Mesenchymal stem cell (in vitro differentiated cells and primary cell): ENCODE data around the gene SH3TC2.
A peak's percentile ranks its signal among the peaks of the same experiment; 100 is the strongest.

ENCODE experiments used
- DNase-seq: peaks from one replicate; pipeline ENCODE4 v3.0.0-alpha.2; 2013
- H2AFZ ChIP-seq: one replicate; pipeline ENCODE4 v1.6.1; 2013; ENCODE audit warnings: low read depth, mild to moderate bottlenecking, control low read depth, inconsistent platforms, low read length, moderate library complexity
- H2AK5ac ChIP-seq: 2 replicates; pipeline ENCODE4 v1.6.1; 2013; ENCODE audit warnings: low read length, moderate library complexity, mild to moderate bottlenecking, inconsistent platforms; ENCODE audit not compliant: severe bottlenecking
- H2BK120ac ChIP-seq: one replicate; pipeline ENCODE4 v1.6.1; 2013; ENCODE audit warnings: low read depth, mild to moderate bottlenecking, inconsistent platforms, low read length, moderate library complexity
- H2BK12ac ChIP-seq, 2 experiments: one replicate each; pipeline ENCODE4 v1.6.1; 2013; ENCODE audit warnings: inconsistent platforms in 2 of 2, low read length in 2 of 2, mild to moderate bottlenecking in 2 of 2, moderate library complexity in 2 of 2, control low read depth in 1 of 2
- H2BK15ac ChIP-seq: one replicate; pipeline ENCODE4 v1.6.1; 2013; ENCODE audit warnings: mild to moderate bottlenecking, low read depth, inconsistent platforms; ENCODE audit not compliant: poor library complexity, severe bottlenecking
- H2BK5ac ChIP-seq: 2 replicates; pipeline ENCODE4 v1.6.1; 2013; ENCODE audit warnings: low read depth, mild to moderate bottlenecking, low read length, control low read depth, inconsistent platforms; ENCODE audit not compliant: poor library complexity, severe bottlenecking
- H3K14ac ChIP-seq, 2 experiments: one replicate each; pipeline ENCODE4 v1.6.1; 2013; ENCODE audit warnings: inconsistent platforms in 2 of 2, low read length in 2 of 2, control low read depth in 1 of 2, mild to moderate bottlenecking in 1 of 2, moderate library complexity in 1 of 2
- H3K18ac ChIP-seq, 2 experiments: one replicate each; pipeline ENCODE4 v1.6.1; 2013; ENCODE audit warnings: inconsistent platforms in 2 of 2, low read length in 2 of 2, control low read depth in 1 of 2, low read depth in 1 of 2, mild to moderate bottlenecking in 1 of 2
- H3K23ac ChIP-seq, 2 experiments: one replicate each; pipeline ENCODE4 v1.6.1; 2013; ENCODE audit warnings: inconsistent platforms in 2 of 2, low read length in 2 of 2, mild to moderate bottlenecking in 2 of 2, moderate library complexity in 2 of 2, control low read depth in 1 of 2
- H3K27ac ChIP-seq: 2 replicates; pipeline ENCODE4 v1.5.1; 2013; ENCODE audit warnings: mild to moderate bottlenecking, moderate library complexity, low read length, control low read depth, inconsistent platforms; ENCODE audit not compliant: poor library complexity, severe bottlenecking
- H3K27me3 ChIP-seq, 2 experiments: 2 replicates each; pipeline versions ENCODE4 v1.6.1 to v1.7.0; 2013; ENCODE audit warnings: low read length in 2 of 2, mild to moderate bottlenecking in 2 of 2, moderate library complexity in 2 of 2, control low read depth in 1 of 2, inconsistent platforms in 1 of 2; ENCODE audit not compliant: control insufficient read depth in 1 of 2, insufficient read depth in 1 of 2
- H3K36me3 ChIP-seq, 2 experiments: 2 replicates each; pipeline versions ENCODE4 v1.6.1 to v1.7.0; 2013; ENCODE audit warnings: low read length in 2 of 2, control low read depth in 1 of 2, inconsistent platforms in 1 of 2, low read depth in 1 of 2, mild to moderate bottlenecking in 1 of 2; ENCODE audit not compliant: insufficient read depth in 2 of 2, control insufficient read depth in 1 of 2
- H3K4ac ChIP-seq, 2 experiments: one replicate each; pipeline ENCODE4 v1.6.1; 2013; ENCODE audit warnings: inconsistent platforms in 2 of 2, low read length in 2 of 2, mild to moderate bottlenecking in 2 of 2, moderate library complexity in 2 of 2, control low read depth in 1 of 2, low read depth in 1 of 2
- H3K4me1 ChIP-seq: 2 replicates; pipeline ENCODE4 v1.6.1; 2013; ENCODE audit warnings: low read depth, low read length, control low read depth; ENCODE audit not compliant: control insufficient read depth, insufficient read depth
- H3K4me2 ChIP-seq: 2 replicates; pipeline ENCODE4 v1.6.1; 2013; ENCODE audit warnings: low read length, mild to moderate bottlenecking, inconsistent platforms; ENCODE audit not compliant: poor library complexity, severe bottlenecking
- H3K4me3 ChIP-seq, 2 experiments: 2 replicates each; pipeline versions ENCODE4 v1.5.1 to v1.7.0; 2013; ENCODE audit warnings: low read length in 2 of 2, mild to moderate bottlenecking in 2 of 2, control low read depth in 1 of 2, low read depth in 1 of 2; ENCODE audit not compliant: insufficient read depth in 1 of 2
- H3K79me1 ChIP-seq: replicated peaks from 2 replicates; pipeline ENCODE4 v1.6.1; 2013; ENCODE audit warnings: mild to moderate bottlenecking, control low read depth, low read length, inconsistent platforms; ENCODE audit not compliant: poor library complexity, severe bottlenecking
- H3K9ac ChIP-seq: 2 replicates; pipeline ENCODE4 v1.7.0; 2013; ENCODE audit warnings: mild to moderate bottlenecking, low read length, moderate library complexity
- H3K9me3 ChIP-seq: 2 replicates; pipeline ENCODE4 v1.7.0; 2013; ENCODE audit warnings: mild to moderate bottlenecking, low read length; ENCODE audit not compliant: control insufficient read depth
- H4K8ac ChIP-seq: one replicate; pipeline ENCODE4 v1.6.1; 2013; ENCODE audit warnings: inconsistent platforms, mild to moderate bottlenecking, low read length, moderate library complexity
- H4K91ac ChIP-seq: one replicate; pipeline ENCODE4 v1.6.1; 2013; ENCODE audit warnings: mild to moderate bottlenecking, low read length, inconsistent platforms
- WGBS: methylation state at CpG from one replicate; pipeline ENCODE4 v1.1.7; 2013; ENCODE audit warnings: mixed read lengths; 5-methylcytosine and 5-hydroxymethylcytosine counted together

SH3TC2 gene

DNA sequence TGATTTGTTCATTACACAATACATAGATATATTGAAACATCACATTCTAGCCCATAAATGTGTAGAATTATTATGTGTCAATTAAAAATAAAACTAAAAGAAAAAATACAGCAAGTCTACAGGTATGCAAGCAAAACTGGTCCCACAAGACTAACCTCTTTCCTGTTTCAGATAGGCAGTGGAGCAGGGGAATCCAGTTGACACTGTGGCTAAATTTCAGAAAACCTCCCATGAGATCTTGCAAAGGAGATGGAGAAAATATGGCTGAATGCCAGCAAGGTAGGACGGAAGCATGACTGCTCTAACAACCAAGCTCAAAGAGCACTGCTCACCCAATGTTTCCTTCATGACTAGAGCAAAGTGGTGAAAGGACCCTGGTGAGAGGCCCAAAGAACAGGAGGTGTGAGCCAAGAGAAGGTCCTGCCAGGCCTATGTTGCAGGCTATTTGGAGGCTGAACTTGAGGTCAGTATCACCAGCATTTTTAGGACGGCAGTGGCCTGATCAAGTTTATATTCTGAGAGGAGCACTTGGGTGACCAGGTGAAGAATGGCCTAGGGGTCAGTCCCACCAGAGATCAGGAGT is 1.1 kb upstream of the SH3TC2 start:
- Histone ChIP-seq H3K79me1 (no peaks in the 10 kb centered on the region), H3K27me3 (no peaks in the 10 kb centered on the region), H4K91ac (no peak overlapping the region), H3K27ac (no peak overlapping the region), H3K4me1 (peaks cover 14% of the 10 kb centered on the region), H3K4me3 (no peak overlapping the region), H2BK15ac (no peak overlapping the region), H3K9me3 (no peaks in the 10 kb centered on the region), H3K4ac (no peak overlapping the region), H2BK120ac (no peak overlapping the region), H2BK5ac (no peak overlapping the region), H3K9ac (no peak overlapping the region), H2BK12ac (no peak overlapping the region), H2AFZ (no peak overlapping the region), H4K8ac (no peak overlapping the region), H3K36me3 (no peaks in the 10 kb centered on the region), H2AK5ac (no peak overlapping the region), H3K14ac (no peak overlapping the region), H3K23ac (no peak overlapping the region), H3K18ac (no peak overlapping the region), H3K4me2 (no peak overlapping the region)
- no peak for DNase-seq
- 100% methylated on average over 1 of the region's 2 CpGs for WGBS

DNA sequence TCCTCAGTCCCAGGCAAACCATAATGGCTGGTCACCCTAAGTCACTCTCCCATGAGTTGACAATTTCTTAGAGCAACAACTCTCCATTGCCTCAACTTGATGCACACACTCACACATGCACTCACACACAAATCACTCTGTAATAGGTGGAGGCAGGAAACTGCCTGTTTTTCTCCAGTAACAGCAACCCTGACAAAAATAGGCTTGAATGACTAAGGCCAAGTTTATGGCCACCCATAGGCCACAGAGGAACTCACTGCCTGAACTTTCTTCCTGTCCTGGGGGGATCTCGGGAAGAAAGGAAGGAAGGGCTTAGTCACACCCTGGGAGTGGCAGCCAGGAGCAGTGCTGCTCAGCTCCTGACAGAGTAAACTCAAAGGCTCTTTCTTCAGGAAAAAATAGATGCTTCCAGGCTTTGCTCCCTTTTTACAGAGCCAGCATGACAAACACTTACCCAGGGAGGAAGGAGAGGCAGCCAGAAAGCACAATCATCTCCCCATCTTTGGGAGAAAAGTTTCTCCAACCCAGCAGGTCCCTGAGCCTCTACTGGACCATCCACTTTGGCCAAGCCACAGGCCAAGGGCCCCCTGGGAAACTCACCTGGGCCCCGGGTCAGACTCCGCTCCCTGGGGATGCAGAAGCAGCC is 368 bp downstream of the SH3TC2 start:
- peak overlapping the region; percentile 47 for H3K9ac ChIP-seq
- peak overlapping the region; percentile 84 for H4K91ac ChIP-seq
- H3K9me3 ChIP-seq: peaks cover 11% of the 10 kb centered on the region
- no peak overlapping the region for H2BK5ac ChIP-seq
- no peaks in the 10 kb centered on the region for H3K27me3 ChIP-seq
- H4K8ac ChIP-seq: peak overlapping the region; percentile 72
- H2BK120ac ChIP-seq: peak overlapping the region; percentile 95
- DNase-seq: peak; percentile 90
- peak overlapping the region; percentile 82 for H2BK15ac ChIP-seq
- H3K27ac ChIP-seq: peak overlapping the region; percentile 74
- no peaks in the 10 kb centered on the region for H3K79me1 ChIP-seq
- peak overlapping the region in 1 of 2 experiments; percentile 14 for H3K4me3 ChIP-seq
- H3K4me2 ChIP-seq: peak overlapping the region; percentile 10
- H3K36me3 ChIP-seq: no peaks in the 10 kb centered on the region
- 54% methylated on average over 3 of the region's 3 CpGs for WGBS
- H2AK5ac ChIP-seq: no peak overlapping the region
- H2AFZ ChIP-seq: no peak overlapping the region
- peaks cover 14% of the 10 kb centered on the region for H3K4me1 ChIP-seq
- peak overlapping the region in 1 of 2 experiments; percentile 86 for H3K14ac ChIP-seq
- no peak overlapping the region for H3K23ac ChIP-seq
- H2BK12ac ChIP-seq: peak overlapping the region; percentile 65 to 92
- peak overlapping the region; percentile 39 to 81 for H3K4ac ChIP-seq
- H3K18ac ChIP-seq: peak overlapping the region; percentile 84 to 92

DNA sequence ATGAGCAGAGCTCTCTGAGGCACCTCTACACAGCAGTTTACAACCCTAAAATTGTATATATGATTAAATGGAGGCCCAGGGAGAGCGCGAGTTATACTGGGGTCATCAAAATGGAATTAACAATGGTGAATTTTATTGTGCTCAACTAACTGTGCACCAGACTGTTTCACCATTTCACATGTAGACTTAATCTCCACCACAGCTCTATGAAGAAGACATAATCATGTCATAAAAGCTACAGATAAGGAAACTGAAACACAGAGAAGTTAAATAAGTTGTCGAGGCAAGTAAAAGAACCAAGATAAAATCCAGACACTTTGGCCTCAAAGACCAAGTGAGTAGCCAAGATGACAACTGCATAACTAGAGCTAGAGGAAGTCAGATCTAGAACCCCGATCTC is 1.5 kb downstream of the SH3TC2 start:
- H3K9me3 ChIP-seq: peaks cover 11% of the 10 kb centered on the region
- H2BK5ac ChIP-seq: no peak overlapping the region
- H3K9ac ChIP-seq: no peak overlapping the region
- no peak overlapping the region for H3K18ac ChIP-seq
- H3K4me3 ChIP-seq: no peak overlapping the region
- peaks cover 14% of the 10 kb centered on the region for H3K4me1 ChIP-seq
- no peak overlapping the region for H4K8ac ChIP-seq
- H3K79me1 ChIP-seq: no peaks in the 10 kb centered on the region
- no peaks in the 10 kb centered on the region for H3K36me3 ChIP-seq
- peak overlapping the region; percentile 29 for H2AK5ac ChIP-seq
- no peak overlapping the region for H4K91ac ChIP-seq
- no peak overlapping the region for H2AFZ ChIP-seq
- no peak for DNase-seq
- H3K23ac ChIP-seq: no peak overlapping the region
- H3K14ac ChIP-seq: no peak overlapping the region
- H3K27ac ChIP-seq: no peak overlapping the region
- peak overlapping the region in 1 of 2 experiments; percentile 59 for H3K4ac ChIP-seq
- peak overlapping the region; percentile 82 for H2BK120ac ChIP-seq
- 94% methylated on average over 2 of the region's 4 CpGs for WGBS
- no peaks in the 10 kb centered on the region for H3K27me3 ChIP-seq
- H2BK15ac ChIP-seq: no peak overlapping the region
- peak overlapping the region in 1 of 2 experiments; percentile 83 for H2BK12ac ChIP-seq
- H3K4me2 ChIP-seq: no peak overlapping the region

DNA sequence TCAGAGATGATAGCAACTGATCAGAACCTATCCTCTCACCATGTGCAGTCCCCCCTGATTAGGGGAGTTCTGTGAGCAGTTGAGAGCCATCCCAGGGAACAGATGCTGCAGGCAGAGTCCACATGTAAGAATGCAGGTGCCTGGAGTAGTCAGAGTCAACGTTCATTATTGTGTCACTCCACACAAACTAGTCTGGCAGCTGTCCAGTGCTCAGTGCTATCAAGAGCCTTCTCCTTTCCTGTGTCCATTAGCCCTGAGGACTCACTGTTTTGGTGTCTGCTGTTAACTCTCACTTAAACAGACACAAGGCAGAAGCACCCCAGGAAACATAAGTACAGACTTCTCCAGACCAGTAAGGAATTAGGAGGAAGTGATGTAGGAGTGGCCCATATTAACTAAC is 2.5 kb downstream of the SH3TC2 start:
- H3K27ac ChIP-seq: no peak overlapping the region
- no peaks in the 10 kb centered on the region for H3K79me1 ChIP-seq
- peaks cover 11% of the 10 kb centered on the region for H3K9me3 ChIP-seq
- no peak overlapping the region for H3K14ac ChIP-seq
- no peak overlapping the region for H2BK15ac ChIP-seq
- H3K4ac ChIP-seq: no peak overlapping the region
- no peak overlapping the region for H2BK5ac ChIP-seq
- H2AK5ac ChIP-seq: no peak overlapping the region
- H2BK120ac ChIP-seq: no peak overlapping the region
- no peak overlapping the region for H2AFZ ChIP-seq
- DNase-seq: peak; percentile 78
- no peak overlapping the region for H3K23ac ChIP-seq
- no peak overlapping the region for H2BK12ac ChIP-seq
- no peak overlapping the region for H3K9ac ChIP-seq
- WGBS: 0% methylated on average over 1 of the region's 1 CpG
- H3K27me3 ChIP-seq: no peaks in the 10 kb centered on the region
- H4K91ac ChIP-seq: no peak overlapping the region
- no peak overlapping the region for H3K4me3 ChIP-seq
- H3K36me3 ChIP-seq: no peaks in the 10 kb centered on the region
- no peak overlapping the region for H3K4me2 ChIP-seq
- no peak overlapping the region for H4K8ac ChIP-seq
- H3K4me1 ChIP-seq: peaks cover 14% of the 10 kb centered on the region
- H3K18ac ChIP-seq: no peak overlapping the region
